Urinary bladder (tissue), 4 donors: Measurements from ENCODE around the gene TPRG1L. TPM values are rescaled to one million over a fixed set of nuclear protein-coding genes. Genes with fewer than 3 reads are reported as not detected.
A peak's percentile ranks its signal among the peaks of the same experiment; 100 is the strongest.

Experiments
- DNase-seq: peaks from one replicate; pipeline ENCODE4 v3.0.0-alpha.2; 2015; ENCODE audit errors: extremely low spot score
- H3K27ac ChIP-seq: one replicate; pipeline ENCODE4 v1.5.1; 2013; ENCODE audit warnings: low read depth, mild to moderate bottlenecking, moderate library complexity
- H3K36me3 ChIP-seq: one replicate; pipeline ENCODE4 v1.6.1; 2013; ENCODE audit warnings: mild to moderate bottlenecking, moderate library complexity; ENCODE audit not compliant: insufficient read depth
- H3K4me1 ChIP-seq: one replicate; pipeline ENCODE4 v1.6.1; 2013; ENCODE audit warnings: mild to moderate bottlenecking, moderate library complexity; ENCODE audit not compliant: insufficient read depth
- H3K4me3 ChIP-seq: one replicate; pipeline ENCODE4 v1.5.1; 2013; ENCODE audit warnings: low read depth, low read length
- WGBS: extraction: QIAGEN DNeasy Blood & Tissue Kit; methylation state at CpG from one replicate; pipeline ENCODE4 v1.1.7; 2013; 5-methylcytosine and 5-hydroxymethylcytosine counted together
- polyA plus RNA-seq: library from polyadenylated mRNA; stranded (reverse); fragments of 200-250 nt; gene quantifications from one replicate; pipeline ENCODE4 v1.2.3, GENCODE V29; 2013
- total RNA-seq: library from RNA; depleted of rRNA; stranded (reverse); fragments of >200 nt; gene quantifications from one replicate; pipeline ENCODE4 v1.2.3, GENCODE V29; 2014
- donor health status: healthy with polysubstance abuse.
- donor health status: healthy.

TPRG1L gene
- total and polyA plus RNA-seq, 2 donors = 22.9 to 60.8 TPM

- H3K27ac ChIP-seq = no peak overlapping the region
- H3K4me1 ChIP-seq = no peaks in the 10 kb centered on the region
- DNase-seq = no peak
- H3K4me3 ChIP-seq = no peak overlapping the region
- WGBS = 91% methylated on average over 19 of the region's 19 CpGs
- no peaks in the 10 kb centered on the region for H3K36me3 ChIP-seq
Observed at GRCh38 chr1:3585940-3586568, 38.8 kb upstream of the TPRG1L start.

- no peak overlapping the region for H3K4me3 ChIP-seq
- H3K27ac ChIP-seq = no peak overlapping the region
- DNase-seq = peak; percentile 45
- no peaks in the 10 kb centered on the region for H3K4me1 ChIP-seq
- H3K36me3 ChIP-seq = no peaks in the 10 kb centered on the region
- WGBS = 67% methylated on average over 24 of the region's 24 CpGs
Observed at GRCh38 chr1:3586986-3587759, 37.6 kb upstream of the TPRG1L start.

- DNase-seq = no peak
- WGBS = 87% methylated on average over 5 of the region's 5 CpGs
Observed at GRCh38 chr1:3588395-3588794, 36.4 kb upstream of the TPRG1L start.

GRCh38 chr1:3590139-3590763 is 34.6 kb upstream of the TPRG1L start:
- Histone ChIP-seq H3K36me3 (no peaks in the 10 kb centered on the region), H3K4me3 (no peak overlapping the region), H3K27ac (no peak overlapping the region), H3K4me1 (no peaks in the 10 kb centered on the region)
- 59% methylated on average over 27 of the region's 27 CpGs for WGBS
- no peak for DNase-seq

More at GRCh38 chr1:3588395-3588794, 36.4 kb upstream of the TPRG1L start:
- Histone ChIP-seq H3K27ac (no peak overlapping the region), H3K4me1 (no peaks in the 10 kb centered on the region), H3K36me3 (no peaks in the 10 kb centered on the region), H3K4me3 (no peak overlapping the region)

- Histone ChIP-seq H3K36me3 (no peaks in the 10 kb centered on the region), H3K4me1 (no peaks in the 10 kb centered on the region), H3K27ac (no peak overlapping the region), H3K4me3 (no peak overlapping the region)
- 86% methylated on average over 33 of the region's 33 CpGs for WGBS
- no peak for DNase-seq
Observed at GRCh38 chr1:3590951-3591865, 33.6 kb upstream of the TPRG1L start.

GRCh38 chr1:3593334-3593733 is 31.5 kb upstream of the TPRG1L start:
- Histone ChIP-seq H3K4me3 (no peak overlapping the region), H3K4me1 (no peaks in the 10 kb centered on the region), H3K27ac (no peak overlapping the region), H3K36me3 (no peaks in the 10 kb centered on the region)
- no peak for DNase-seq
- WGBS = 84% methylated on average over 17 of the region's 17 CpGs

GRCh38 chr1:3593745-3594144 is 31.1 kb upstream of the TPRG1L start:
- Histone ChIP-seq H3K4me1 (no peaks in the 10 kb centered on the region), H3K36me3 (no peaks in the 10 kb centered on the region), H3K4me3 (no peak overlapping the region), H3K27ac (no peak overlapping the region)
- 76% methylated on average over 10 of the region's 10 CpGs for WGBS
- DNase-seq = no peak

- Histone ChIP-seq H3K27ac (no peak overlapping the region), H3K4me1 (no peaks in the 10 kb centered on the region), H3K4me3 (no peak overlapping the region), H3K36me3 (no peaks in the 10 kb centered on the region)
- WGBS = 79% methylated on average over 31 of the region's 31 CpGs
- no peak for DNase-seq
Observed at GRCh38 chr1:3594706-3595377, 30.0 kb upstream of the TPRG1L start.

- DNase-seq = no peak
- 96% methylated on average over 7 of the region's 7 CpGs for WGBS
- H3K36me3 ChIP-seq = no peaks in the 10 kb centered on the region
- no peak overlapping the region for H3K4me3 ChIP-seq
- H3K27ac ChIP-seq = no peak overlapping the region
- no peaks in the 10 kb centered on the region for H3K4me1 ChIP-seq
Observed at GRCh38 chr1:3595949-3596348, 28.9 kb upstream of the TPRG1L start.

GRCh38 chr1:3596663-3597598 is 27.9 kb upstream of the TPRG1L start:
- Histone ChIP-seq H3K4me3 (no peak overlapping the region), H3K4me1 (no peaks in the 10 kb centered on the region), H3K36me3 (no peaks in the 10 kb centered on the region), H3K27ac (no peak overlapping the region)
- DNase-seq = no peak
- 85% methylated on average over 29 of the region's 29 CpGs for WGBS

GRCh38 chr1:3597599-3597964 is 27.2 kb upstream of the TPRG1L start:
- no peak overlapping the region for H3K27ac ChIP-seq
- WGBS = 65% methylated on average over 11 of the region's 11 CpGs
- no peak overlapping the region for H3K4me3 ChIP-seq
- no peaks in the 10 kb centered on the region for H3K4me1 ChIP-seq
- no peaks in the 10 kb centered on the region for H3K36me3 ChIP-seq
- no peak for DNase-seq

- Histone ChIP-seq H3K36me3 (no peaks in the 10 kb centered on the region), H3K4me3 (no peak overlapping the region), H3K4me1 (no peaks in the 10 kb centered on the region), H3K27ac (no peak overlapping the region)
- DNase-seq = peak; percentile 66
- WGBS = 14% methylated on average over 26 of the region's 26 CpGs
Observed at GRCh38 chr1:3598051-3598491, 26.7 kb upstream of the TPRG1L start.
